ENCODE data around the gene RPL31. TPM values are rescaled to one million over a fixed set of nuclear protein-coding genes. Genes with fewer than 3 reads are reported as not detected.

RPL31 gene
- total and polyA plus RNA-seq, 2 experiments from 2014 or later, result 1,256 to 1,571 TPM

DNA sequence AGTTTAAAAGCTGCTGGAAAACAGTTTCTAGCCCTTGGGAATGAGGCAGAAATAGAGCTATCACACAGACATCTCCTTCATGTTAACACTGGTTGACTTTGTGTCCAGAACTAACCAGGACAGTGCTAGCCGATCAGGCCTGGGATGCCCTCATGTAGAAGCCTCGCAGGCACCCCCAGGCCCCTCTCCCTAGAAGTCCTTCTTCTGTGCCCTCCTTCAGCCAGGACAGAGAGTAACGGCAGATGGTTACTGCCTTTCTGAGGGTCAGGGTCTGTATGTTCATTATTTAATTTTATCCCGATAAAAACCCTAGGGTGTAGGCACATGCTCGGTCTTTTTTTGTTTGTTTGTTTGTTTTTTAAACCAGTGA, 10.7 kb upstream of the RPL31 start:
- Histone ChIP-seq H2AFZ (no peak overlapping the region), H3K4me2 (no peak overlapping the region), H3K9me3 (ENCODE audit: low read depth) (no peaks in the 10 kb centered on the region), H3K79me2 (no peaks in the 10 kb centered on the region), H3K36me3 (replicated peaks; ENCODE audit: insufficient read depth, low read depth) (no peaks in the 10 kb centered on the region), H3K9me2 (replicated peaks; ENCODE audit: insufficient read depth) (no peaks in the 10 kb centered on the region), H3K4me3 (no peak overlapping the region), H3K4me1 (ENCODE audit: insufficient read depth) (no peaks in the 10 kb centered on the region), H4K20me1 (ENCODE audit: insufficient read depth, poor library complexity, severe bottlenecking) (no peaks in the 10 kb centered on the region), H3K27ac (no peak overlapping the region), H3K27me3 (no peaks in the 10 kb centered on the region)
- TF ChIP-seq, protein P1, sequence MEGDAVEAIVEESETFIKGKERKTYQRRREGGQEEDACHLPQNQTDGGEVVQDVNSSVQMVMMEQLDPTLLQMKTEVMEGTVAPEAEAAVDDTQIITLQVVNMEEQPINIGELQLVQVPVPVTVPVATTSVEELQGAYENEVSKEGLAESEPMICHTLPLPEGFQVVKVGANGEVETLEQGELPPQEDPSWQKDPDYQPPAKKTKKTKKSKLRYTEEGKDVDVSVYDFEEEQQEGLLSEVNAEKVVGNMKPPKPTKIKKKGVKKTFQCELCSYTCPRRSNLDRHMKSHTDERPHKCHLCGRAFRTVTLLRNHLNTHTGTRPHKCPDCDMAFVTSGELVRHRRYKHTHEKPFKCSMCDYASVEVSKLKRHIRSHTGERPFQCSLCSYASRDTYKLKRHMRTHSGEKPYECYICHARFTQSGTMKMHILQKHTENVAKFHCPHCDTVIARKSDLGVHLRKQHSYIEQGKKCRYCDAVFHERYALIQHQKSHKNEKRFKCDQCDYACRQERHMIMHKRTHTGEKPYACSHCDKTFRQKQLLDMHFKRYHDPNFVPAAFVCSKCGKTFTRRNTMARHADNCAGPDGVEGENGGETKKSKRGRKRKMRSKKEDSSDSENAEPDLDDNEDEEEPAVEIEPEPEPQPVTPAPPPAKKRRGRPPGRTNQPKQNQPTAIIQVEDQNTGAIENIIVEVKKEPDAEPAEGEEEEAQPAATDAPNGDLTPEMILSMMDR (IDR thresholded peaks at IDR 0.05; ENCODE audit: poor library complexity), result no peak
- no peak for TF ChIP-seq EZH2phosphoT487 (IDR thresholded peaks at IDR 0.05; ENCODE audit: low read depth, severe bottlenecking, unreplicated experiment)
- no peak for TF ChIP-seq EZH2 (IDR thresholded peaks at IDR 0.05; ENCODE audit: borderline replicate concordance)
- WGBS (ENCODE audit: low lambda C conversion rate, missing lambda C conversion rate), result 88% methylated on average over 5 of the region's 5 CpGs
- DNase-seq (ENCODE audit: low spot score), result no peak

DNA sequence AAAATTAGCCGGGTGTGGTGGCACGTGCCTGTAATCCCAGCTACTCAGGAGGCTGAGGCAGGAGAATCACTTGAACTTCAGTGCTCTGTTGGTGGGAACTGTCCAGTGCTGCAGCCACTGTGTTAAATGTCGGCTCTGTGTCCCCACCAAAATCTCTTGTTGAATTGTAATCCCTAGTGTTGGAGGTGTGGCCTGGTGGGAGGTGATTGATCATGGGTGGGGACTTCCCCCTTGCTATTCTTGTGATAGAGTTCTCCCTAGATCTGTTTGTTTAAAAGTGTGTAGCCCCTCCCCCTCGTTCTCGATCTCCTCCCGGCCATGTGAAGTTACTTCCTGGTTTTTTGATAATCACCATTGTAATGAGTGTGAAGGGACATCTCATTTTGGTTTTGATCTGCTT, 9.8 kb upstream of the RPL31 start:
- no peaks in the 10 kb centered on the region for H3K9me2 ChIP-seq (replicated peaks; ENCODE audit: insufficient read depth)
- no peaks in the 10 kb centered on the region for H3K36me3 ChIP-seq (replicated peaks; ENCODE audit: insufficient read depth, low read depth)
- 91% methylated on average over 6 of the region's 6 CpGs for WGBS (ENCODE audit: low lambda C conversion rate, missing lambda C conversion rate)
- no peak overlapping the region for H3K4me3 ChIP-seq
- no peak overlapping the region for H3K4me2 ChIP-seq
- H4K20me1 ChIP-seq (ENCODE audit: insufficient read depth, poor library complexity, severe bottlenecking), result no peaks in the 10 kb centered on the region
- TF ChIP-seq EZH2phosphoT487 (IDR thresholded peaks at IDR 0.05; ENCODE audit: low read depth, severe bottlenecking, unreplicated experiment) (no peak), EZH2 (IDR thresholded peaks at IDR 0.05; ENCODE audit: borderline replicate concordance) (no peak)
- TF ChIP-seq, protein P1 (IDR thresholded peaks at IDR 0.05; ENCODE audit: poor library complexity), result no peak
- H3K79me2 ChIP-seq, result no peaks in the 10 kb centered on the region
- no peak overlapping the region for H3K27ac ChIP-seq
- no peak overlapping the region for H2AFZ ChIP-seq
- H3K9me3 ChIP-seq (ENCODE audit: low read depth), result no peaks in the 10 kb centered on the region
- no peak for DNase-seq (ENCODE audit: low spot score)
- no peaks in the 10 kb centered on the region for H3K27me3 ChIP-seq
- no peaks in the 10 kb centered on the region for H3K4me1 ChIP-seq (ENCODE audit: insufficient read depth)

DNA sequence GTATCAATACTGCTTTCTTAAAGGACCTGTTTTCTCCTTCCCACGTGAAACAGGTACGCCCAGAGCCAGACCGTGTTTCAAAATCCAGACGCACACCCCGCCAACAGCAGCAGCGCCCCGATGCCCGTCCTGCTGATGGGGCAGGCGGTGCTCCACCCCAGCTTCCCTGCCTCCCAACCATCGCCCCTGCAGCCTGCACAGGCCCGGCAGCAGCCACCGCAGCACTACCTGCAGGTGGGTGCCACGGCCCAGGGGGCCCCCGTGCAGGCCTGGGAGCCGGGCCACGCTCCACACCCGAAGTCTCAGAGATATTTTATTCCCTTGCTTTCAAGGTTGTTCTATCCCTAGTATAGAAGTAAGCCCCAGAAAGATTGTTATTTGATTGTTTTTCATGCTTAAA, 8.8 kb upstream of the RPL31 start:
- DNase-seq (ENCODE audit: low spot score), result no peak
- Histone ChIP-seq H3K27ac (no peak overlapping the region), H3K9me3 (ENCODE audit: low read depth) (no peaks in the 10 kb centered on the region), H3K79me2 (no peaks in the 10 kb centered on the region), H3K4me3 (no peak overlapping the region), H4K20me1 (ENCODE audit: insufficient read depth, poor library complexity, severe bottlenecking) (no peaks in the 10 kb centered on the region), H3K36me3 (replicated peaks; ENCODE audit: insufficient read depth, low read depth) (no peaks in the 10 kb centered on the region), H2AFZ (no peak overlapping the region), H3K9me2 (replicated peaks; ENCODE audit: insufficient read depth) (no peaks in the 10 kb centered on the region), H3K27me3 (no peaks in the 10 kb centered on the region), H3K4me1 (ENCODE audit: insufficient read depth) (no peaks in the 10 kb centered on the region), H3K4me2 (no peak overlapping the region)
- 97% methylated on average over 17 of the region's 17 CpGs for WGBS (ENCODE audit: low lambda C conversion rate, missing lambda C conversion rate)
- TF ChIP-seq, protein P1 (IDR thresholded peaks at IDR 0.05; ENCODE audit: poor library complexity), result no peak
- TF ChIP-seq EZH2phosphoT487 (IDR thresholded peaks at IDR 0.05; ENCODE audit: low read depth, severe bottlenecking, unreplicated experiment), result no peak
- TF ChIP-seq EZH2 (IDR thresholded peaks at IDR 0.05; ENCODE audit: borderline replicate concordance), result no peak

Measured in hepatocyte (in vitro differentiated cells).